Activated CD4-positive, alpha-beta T cell treated with anti-CD3 and anti-CD28 coated beads for 36 hours (primary cell): ENCODE measurements around the gene MMP23B. TPM values are rescaled to one million over a fixed set of nuclear protein-coding genes. Genes with fewer than 3 reads are reported as not detected.
A peak's percentile ranks its signal among the peaks of the same experiment; 100 is the strongest.

ENCODE experiments used
- ATAC-seq: fragments of 200-7000 bp; cut with Tn5 transposase; one replicate; pipeline ENCODE4 v1.10.0; 2021; ENCODE audit warnings: mild to moderate bottlenecking, moderate library complexity
- CTCF ChIA-PET: fragments of 350-600 bp; sonication (Branson Sonifier 250); formaldehyde crosslinking; loops from one replicate; lab custom pipeline; 2021; ENCODE audit warnings: antibody characterized with exemption; lab: Charles Lee
- POLR2A ChIA-PET: fragments of 350-600 bp; sonication (Branson Sonifier 250); formaldehyde crosslinking; loops from one replicate; lab custom pipeline; 2021; ENCODE audit warnings: antibody characterized with exemption, inconsistent platforms; lab: Charles Lee
- DNase-seq: peaks from one replicate; pipeline ENCODE4 v3.0.0-alpha.2; 2020
- H3K27ac Mint-ChIP-seq: one replicate; pipeline ENCODE4 v1.8.0; 2021; ENCODE audit warnings: mixed read lengths
- H3K27me3 Mint-ChIP-seq: one replicate; pipeline ENCODE4 v1.8.0; 2021; ENCODE audit warnings: mixed read lengths
- H3K36me3 Mint-ChIP-seq: one replicate; pipeline ENCODE4 v1.8.0; 2021; ENCODE audit warnings: low read depth, mixed read lengths
- H3K4me1 Mint-ChIP-seq: one replicate; pipeline ENCODE4 v1.8.0; 2021; ENCODE audit warnings: mixed read lengths
- H3K4me3 Mint-ChIP-seq: one replicate; pipeline ENCODE4 v1.8.0; 2021; ENCODE audit warnings: mild to moderate bottlenecking, moderate library complexity, mixed read lengths
- H3K9me3 Mint-ChIP-seq: one replicate; pipeline ENCODE4 v1.8.0; 2021; ENCODE audit warnings: low read depth, mixed read lengths
- intact Hi-C, 2 experiments: fragments of 100-400 bp; cut with DNase I in 1 of 2; cut with micrococcal nuclease in 1 of 2; formaldehyde crosslinking; loops; one replicate each; pipeline versions ENCODE4 v1.14.2 to v1.15.1; 2022 to 2024; cut with DNase I, micrococcal nuclease
- total RNA-seq, 2 experiments: library from RNA; stranded (reverse); gene quantifications; one replicate each; pipeline ENCODE4 v1.2.3, GENCODE V29; 2021

The MMP23B gene
- total RNA-seq, 2 experiments from 2014 or later = 0.77 to 1.2 TPM

- ChIA-PET POLR2A (interaction anchor here (0.6 to 3.0 kb wide), 2 partner anchors 14 to 292 kb away, joined by 4 to 17 read pairs; no protein-coding TSS in a partner anchor), CTCF (interaction anchor here (1.2 to 1.5 kb wide), 2 partner anchors 69 to 144 kb away, joined by 3 to 4 read pairs; no protein-coding TSS in a partner anchor)
- H3K36me3 Mint-ChIP-seq = peaks cover 12% of the 10 kb centered on the region
- peak within 1 kb of the TSS; percentile 95 for H3K27ac Mint-ChIP-seq
- H3K4me1 Mint-ChIP-seq = peaks cover 24% of the 10 kb centered on the region
- intact Hi-C loops = loop anchor here (1.0 to 10.0 kb wide), 17 partner anchors 15 to 797 kb away; partner anchors contain the start of genes SSU72 (in 2 of the 2), ATAD3A (in 1 of the 2), ATAD3B (in 1 of the 2) and AURKAIP1 (in 1 of the 2)
- DNase-seq (peak; percentile 98), ATAC-seq (peak; percentile 84)
- H3K4me3 Mint-ChIP-seq = peak within 1 kb of the TSS; percentile 96
- no peaks in the 10 kb centered on the region for H3K9me3 Mint-ChIP-seq
- no peaks in the 10 kb centered on the region for H3K27me3 Mint-ChIP-seq
These were observed 16.5 kb upstream of the MMP23B start, which contains the start of gene MIB2 for GRCh38 chr1:1615256-1616044. MIB2 (plus strand) TSS chr1:1615500; CDS start chr1:1623453, 7,953 bp downstream.

GRCh38 chr1:1616045-1616790 lies 15.8 kb upstream of the MMP23B start:
- Mint-ChIP-seq H3K4me1 (peaks cover 24% of the 10 kb centered on the region), H3K4me3 (peak overlapping the region; percentile 96), H3K36me3 (peaks cover 12% of the 10 kb centered on the region), H3K9me3 (no peaks in the 10 kb centered on the region), H3K27ac (peak overlapping the region; percentile 75), H3K27me3 (no peaks in the 10 kb centered on the region)
- peak; percentile 65 for DNase-seq
- peak; percentile 8 for ATAC-seq
- intact Hi-C loops = loop anchor here in 1 of 2 experiments (10.0 kb wide), 1 partner anchor 341 kb away; the partner anchor contains the start of gene UBE2J2
- CTCF ChIA-PET = interaction anchor here (1.4 kb wide), 1 partner anchor 13 kb away, joined by 5 read pairs; no protein-coding TSS in a partner anchor
- POLR2A ChIA-PET = interaction anchor here (3.0 kb wide), 1 partner anchor 13 kb away, joined by 17 read pairs; no protein-coding TSS in a partner anchor

GRCh38 chr1:1616838-1617237 lies 15.1 kb upstream of the MMP23B start:
- H3K4me1 Mint-ChIP-seq = peaks cover 24% of the 10 kb centered on the region
- H3K9me3 Mint-ChIP-seq = no peaks in the 10 kb centered on the region
- intact Hi-C loops = loop anchor here in 1 of 2 experiments (10.0 kb wide), 1 partner anchor 342 kb away; the partner anchor contains the start of gene UBE2J2
- POLR2A ChIA-PET = no interaction called here
- H3K4me3 Mint-ChIP-seq = peak overlapping the region; percentile 75
- ATAC-seq = no peak
- no peaks in the 10 kb centered on the region for H3K27me3 Mint-ChIP-seq
- CTCF ChIA-PET = interaction anchor here (0.6 to 1.4 kb wide), 2 partner anchors 13 to 232 kb away, joined by 3 to 5 read pairs; no protein-coding TSS in a partner anchor
- no peak overlapping the region for H3K27ac Mint-ChIP-seq
- no peak for DNase-seq
- H3K36me3 Mint-ChIP-seq = peaks cover 12% of the 10 kb centered on the region

- no peaks in the 10 kb centered on the region for H3K9me3 Mint-ChIP-seq
- no peak for DNase-seq
- ATAC-seq = no peak
- H3K27me3 Mint-ChIP-seq = no peaks in the 10 kb centered on the region
- peak overlapping the region; percentile 75 for H3K4me3 Mint-ChIP-seq
- ChIA-PET POLR2A (no interaction called here), CTCF (interaction anchor here (1.4 kb wide), 1 partner anchor 12 kb away, joined by 5 read pairs; no protein-coding TSS in a partner anchor)
- H3K36me3 Mint-ChIP-seq = peaks cover 9% of the 10 kb centered on the region
- intact Hi-C loops = loop anchor here in 1 of 2 experiments (10.0 kb wide), 1 partner anchor 343 kb away; the partner anchor contains the start of gene UBE2J2
- peaks cover 21% of the 10 kb centered on the region for H3K4me1 Mint-ChIP-seq
- H3K27ac Mint-ChIP-seq = no peak overlapping the region
These were observed 14.5 kb upstream of the MMP23B start for GRCh38 chr1:1617516-1617915.

GRCh38 chr1:1617925-1618324 lies 14.0 kb upstream of the MMP23B start:
- ATAC-seq (no peak), DNase-seq (no peak)
- CTCF ChIA-PET = interaction anchor here (1.4 kb wide), 1 partner anchor 11 kb away, joined by 5 read pairs; no protein-coding TSS in a partner anchor
- Mint-ChIP-seq H3K9me3 (no peaks in the 10 kb centered on the region), H3K27ac (no peak overlapping the region), H3K27me3 (no peaks in the 10 kb centered on the region), H3K4me1 (peaks cover 21% of the 10 kb centered on the region), H3K36me3 (peaks cover 9% of the 10 kb centered on the region), H3K4me3 (peak overlapping the region; percentile 75)
- POLR2A ChIA-PET = no interaction called here
- intact Hi-C loops = loop anchor here in 1 of 2 experiments (10.0 kb wide), 1 partner anchor 343 kb away; the partner anchor contains the start of gene UBE2J2

GRCh38 chr1:1618396-1619068 lies 13.4 kb upstream of the MMP23B start:
- intact Hi-C loops = loop anchor here in 1 of 2 experiments (10.0 kb wide), 1 partner anchor 344 kb away; the partner anchor contains the start of gene UBE2J2
- H3K36me3 Mint-ChIP-seq = peaks cover 8% of the 10 kb centered on the region
- H3K4me1 Mint-ChIP-seq = peaks cover 19% of the 10 kb centered on the region
- H3K9me3 Mint-ChIP-seq = no peaks in the 10 kb centered on the region
- ATAC-seq (no peak), DNase-seq (no peak)
- H3K27me3 Mint-ChIP-seq = no peaks in the 10 kb centered on the region
- ChIA-PET CTCF (no interaction called here), POLR2A (no interaction called here)
- H3K4me3 Mint-ChIP-seq = no peak overlapping the region
- no peak overlapping the region for H3K27ac Mint-ChIP-seq

- Mint-ChIP-seq H3K36me3 (no peaks in the 10 kb centered on the region), H3K9me3 (no peaks in the 10 kb centered on the region), H3K4me1 (peaks cover 8% of the 10 kb centered on the region), H3K27me3 (no peaks in the 10 kb centered on the region), H3K27ac (no peak overlapping the region), H3K4me3 (no peak overlapping the region)
- ChIA-PET CTCF (no interaction called here), POLR2A (no interaction called here)
- DNase-seq (no peak), ATAC-seq (no peak)
- intact Hi-C loops = loop anchor here in 1 of 2 experiments (10.0 kb wide), 1 partner anchor 345 kb away; the partner anchor contains the start of gene UBE2J2
These were observed 12.0 kb upstream of the MMP23B start for GRCh38 chr1:1619917-1620361.

- CTCF ChIA-PET = no interaction called here
- Mint-ChIP-seq H3K27ac (no peak overlapping the region), H3K4me3 (no peak overlapping the region), H3K36me3 (no peaks in the 10 kb centered on the region), H3K9me3 (no peaks in the 10 kb centered on the region), H3K27me3 (no peaks in the 10 kb centered on the region), H3K4me1 (peaks cover 8% of the 10 kb centered on the region)
- ATAC-seq = no peak
- no peak for DNase-seq
- intact Hi-C loops = no loop called here
- POLR2A ChIA-PET = no interaction called here
These were observed 11.4 kb upstream of the MMP23B start for GRCh38 chr1:1620433-1621139.

GRCh38 chr1:1621173-1622009 lies 10.6 kb upstream of the MMP23B start:
- intact Hi-C loops = no loop called here
- no peak overlapping the region for H3K27ac Mint-ChIP-seq
- no peaks in the 10 kb centered on the region for H3K9me3 Mint-ChIP-seq
- H3K27me3 Mint-ChIP-seq = no peaks in the 10 kb centered on the region
- ChIA-PET CTCF (interaction anchor here (0.6 kb wide), 1 partner anchor 244 kb away, joined by 3 read pairs; no protein-coding TSS in a partner anchor), POLR2A (no interaction called here)
- H3K4me1 Mint-ChIP-seq = peaks cover 8% of the 10 kb centered on the region
- H3K4me3 Mint-ChIP-seq = no peak overlapping the region
- no peaks in the 10 kb centered on the region for H3K36me3 Mint-ChIP-seq
- no peak for ATAC-seq
- DNase-seq = no peak
